Measurements from ENCODE around the gene LRRN3. TPM values are rescaled to one million over a fixed set of nuclear protein-coding genes. Genes with fewer than 3 reads are reported as not detected.

The LRRN3 gene
- total RNA-seq, 2 donors from 2014 or later: 1.6 to 3.0 TPM

DNA sequence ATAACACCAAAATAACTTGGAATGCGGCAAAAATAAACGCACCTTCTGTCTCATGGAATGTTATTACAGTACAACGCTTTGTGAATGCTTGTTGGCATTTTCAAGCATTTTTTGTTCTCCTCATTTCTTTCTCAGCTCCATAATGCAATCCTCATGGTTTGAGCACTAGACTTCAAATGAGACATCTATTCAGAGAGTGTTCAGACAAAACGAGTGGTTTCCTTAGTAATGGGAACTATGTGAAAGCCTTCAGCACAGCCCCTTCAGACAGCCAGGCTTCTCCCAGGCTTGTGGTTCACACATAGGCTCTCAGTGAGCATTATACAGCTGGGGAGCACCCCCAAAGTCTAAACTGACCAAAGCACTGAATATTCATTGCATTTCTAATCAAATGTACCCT, 8.6 kb upstream of the LRRN3 start:
- Histone ChIP-seq H3K4me3 (peak overlapping the region; percentile 5), H3K9me3 (no peaks in the 10 kb centered on the region), H3K4me1 (ENCODE audit: control insufficient read depth in 1 of 2, low read depth in 2 of 2) (peaks cover 0 to 22% of the 10 kb centered on the region in 2 donors), H3K27ac (no peak overlapping the region), H3K36me3 (no peaks in the 10 kb centered on the region), H3K27me3 (replicated peaks; ENCODE audit: insufficient read depth) (no peaks in the 10 kb centered on the region)
- no peak for ATAC-seq (ENCODE audit: insufficient number of reproducible peaks, low FRiP score, low read depth)
- no peak for DNase-seq (ENCODE audit: low spot score)
- TF ChIP-seq, protein P1, sequence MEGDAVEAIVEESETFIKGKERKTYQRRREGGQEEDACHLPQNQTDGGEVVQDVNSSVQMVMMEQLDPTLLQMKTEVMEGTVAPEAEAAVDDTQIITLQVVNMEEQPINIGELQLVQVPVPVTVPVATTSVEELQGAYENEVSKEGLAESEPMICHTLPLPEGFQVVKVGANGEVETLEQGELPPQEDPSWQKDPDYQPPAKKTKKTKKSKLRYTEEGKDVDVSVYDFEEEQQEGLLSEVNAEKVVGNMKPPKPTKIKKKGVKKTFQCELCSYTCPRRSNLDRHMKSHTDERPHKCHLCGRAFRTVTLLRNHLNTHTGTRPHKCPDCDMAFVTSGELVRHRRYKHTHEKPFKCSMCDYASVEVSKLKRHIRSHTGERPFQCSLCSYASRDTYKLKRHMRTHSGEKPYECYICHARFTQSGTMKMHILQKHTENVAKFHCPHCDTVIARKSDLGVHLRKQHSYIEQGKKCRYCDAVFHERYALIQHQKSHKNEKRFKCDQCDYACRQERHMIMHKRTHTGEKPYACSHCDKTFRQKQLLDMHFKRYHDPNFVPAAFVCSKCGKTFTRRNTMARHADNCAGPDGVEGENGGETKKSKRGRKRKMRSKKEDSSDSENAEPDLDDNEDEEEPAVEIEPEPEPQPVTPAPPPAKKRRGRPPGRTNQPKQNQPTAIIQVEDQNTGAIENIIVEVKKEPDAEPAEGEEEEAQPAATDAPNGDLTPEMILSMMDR (IDR thresholded peaks at IDR 0.05): no peak

DNA sequence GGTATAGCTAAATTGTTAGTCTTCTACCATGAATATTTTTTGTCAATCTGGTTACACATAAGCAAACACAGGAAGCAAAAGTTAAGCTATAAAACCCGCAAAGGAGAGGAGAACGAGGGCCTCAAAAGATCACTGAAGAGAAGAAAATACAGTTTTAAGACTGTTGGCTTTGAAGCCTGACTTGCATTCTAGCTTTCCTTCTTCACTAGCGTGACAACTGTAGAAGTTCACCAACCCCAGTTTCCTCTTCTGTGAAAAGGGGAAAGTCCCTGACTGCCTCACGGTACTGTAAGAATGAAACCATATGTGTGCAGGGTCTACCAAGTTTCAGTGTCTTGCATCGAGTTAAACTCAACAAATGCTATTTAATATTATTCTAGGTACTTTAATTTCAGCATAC, 7.5 kb upstream of the LRRN3 start:
- no peak overlapping the region for H3K27ac ChIP-seq
- H3K36me3 ChIP-seq: no peaks in the 10 kb centered on the region
- H3K27me3 ChIP-seq (replicated peaks; ENCODE audit: insufficient read depth): no peaks in the 10 kb centered on the region
- H3K4me3 ChIP-seq: no peak overlapping the region
- TF ChIP-seq, protein P1 (IDR thresholded peaks at IDR 0.05): no peak
- DNase-seq (ENCODE audit: low spot score) (no peak), ATAC-seq (ENCODE audit: insufficient number of reproducible peaks, low FRiP score, low read depth) (no peak)
- H3K9me3 ChIP-seq: no peaks in the 10 kb centered on the region
- peaks cover 0 to 22% of the 10 kb centered on the region in 2 donors for H3K4me1 ChIP-seq (ENCODE audit: control insufficient read depth in 1 of 2, low read depth in 2 of 2)

DNA sequence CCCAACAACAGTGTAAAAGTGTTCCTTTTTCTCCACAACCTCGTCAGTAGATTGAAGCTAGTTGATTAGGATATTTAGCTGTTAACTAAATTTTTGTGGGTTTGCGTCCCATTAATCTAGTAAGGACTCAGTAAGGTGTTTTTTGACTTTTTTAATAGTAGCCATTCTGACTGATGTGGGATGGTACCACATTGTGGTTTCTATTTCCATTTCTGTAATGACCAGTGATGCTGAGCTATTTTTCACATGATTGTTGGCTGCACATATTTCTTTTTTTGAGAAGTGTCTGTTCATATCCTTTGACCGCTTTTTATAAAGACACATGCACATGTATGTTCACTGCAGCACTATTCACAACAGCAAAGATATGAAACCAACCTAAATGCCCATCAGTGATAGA, 5.6 kb upstream of the LRRN3 start:
- TF ChIP-seq, protein P1 (IDR thresholded peaks at IDR 0.05): no peak
- H3K9me3 ChIP-seq: no peaks in the 10 kb centered on the region
- no peaks in the 10 kb centered on the region for H3K36me3 ChIP-seq
- H3K27ac ChIP-seq: no peak overlapping the region
- no peak for ATAC-seq (ENCODE audit: insufficient number of reproducible peaks, low FRiP score, low read depth)
- no peak for DNase-seq (ENCODE audit: low spot score)
- peaks cover 0 to 22% of the 10 kb centered on the region in 2 donors for H3K4me1 ChIP-seq (ENCODE audit: control insufficient read depth in 1 of 2, low read depth in 2 of 2)
- H3K27me3 ChIP-seq (replicated peaks; ENCODE audit: insufficient read depth): no peaks in the 10 kb centered on the region
- no peak overlapping the region for H3K4me3 ChIP-seq

DNA sequence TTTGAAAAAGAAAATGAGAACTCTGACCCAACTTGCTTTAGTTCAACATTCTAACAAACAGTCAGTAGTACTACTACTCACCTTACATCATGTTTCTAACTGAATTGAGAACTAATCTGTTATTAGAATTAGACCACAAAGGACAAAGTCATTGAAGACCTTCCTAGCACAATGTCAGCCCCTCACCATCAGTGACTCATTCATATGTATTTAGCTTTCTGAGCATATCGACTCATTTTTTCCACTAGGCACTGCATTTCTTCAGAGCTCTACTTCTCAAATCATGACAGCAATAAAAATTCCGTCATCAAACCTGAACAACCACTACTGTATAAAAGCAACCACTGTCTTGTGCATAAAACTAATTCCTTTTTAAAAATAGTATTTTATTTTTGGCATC, 4.4 kb upstream of the LRRN3 start:
- peaks cover 2 to 23% of the 10 kb centered on the region in 2 donors for H3K4me1 ChIP-seq (ENCODE audit: control insufficient read depth in 1 of 2, low read depth in 2 of 2)
- ATAC-seq (ENCODE audit: insufficient number of reproducible peaks, low FRiP score, low read depth): no peak

DNA sequence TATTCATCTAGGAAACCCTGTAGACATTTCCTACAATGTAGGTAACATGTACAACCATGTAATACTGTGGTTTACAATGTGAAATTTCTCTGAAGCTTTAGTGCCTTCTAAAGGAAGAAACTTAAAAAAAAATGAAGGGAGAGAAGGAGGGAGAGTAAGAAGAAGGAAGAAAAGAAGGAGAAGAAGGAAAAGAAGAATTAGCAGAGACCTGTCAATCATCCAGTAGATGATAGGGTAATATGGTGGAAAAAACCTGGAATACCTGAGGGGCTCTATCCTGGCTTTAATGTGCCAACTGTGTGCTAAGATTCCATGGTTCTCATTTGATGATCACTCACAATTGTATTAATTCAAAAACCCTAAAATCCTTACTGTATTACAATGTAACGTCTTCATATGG, 2.6 kb upstream of the LRRN3 start:
- Histone ChIP-seq H3K27ac (no peak overlapping the region), H3K4me3 (no peak overlapping the region), H3K9me3 (no peaks in the 10 kb centered on the region), H3K27me3 (replicated peaks; ENCODE audit: insufficient read depth) (no peaks in the 10 kb centered on the region), H3K36me3 (no peaks in the 10 kb centered on the region), H3K4me1 (ENCODE audit: control insufficient read depth in 1 of 2, low read depth in 2 of 2) (peaks cover 8 to 25% of the 10 kb centered on the region in 2 donors)
- ATAC-seq (ENCODE audit: insufficient number of reproducible peaks, low FRiP score, low read depth): no peak
- DNase-seq (ENCODE audit: low spot score): no peak
- TF ChIP-seq, protein P1 (IDR thresholded peaks at IDR 0.05): no peak

More for the DNA sequence above, 4.4 kb upstream of the LRRN3 start:
- no peak for DNase-seq (ENCODE audit: low spot score)
- no peaks in the 10 kb centered on the region for H3K36me3 ChIP-seq
- TF ChIP-seq, protein P1 (IDR thresholded peaks at IDR 0.05): no peak
- H3K27me3 ChIP-seq (replicated peaks; ENCODE audit: insufficient read depth): no peaks in the 10 kb centered on the region
- H3K27ac ChIP-seq: no peak overlapping the region
- H3K4me3 ChIP-seq: no peak overlapping the region
- H3K9me3 ChIP-seq: no peaks in the 10 kb centered on the region
